Measurements from ENCODE around the gene HDAC4.

HDAC4 gene

DNA sequence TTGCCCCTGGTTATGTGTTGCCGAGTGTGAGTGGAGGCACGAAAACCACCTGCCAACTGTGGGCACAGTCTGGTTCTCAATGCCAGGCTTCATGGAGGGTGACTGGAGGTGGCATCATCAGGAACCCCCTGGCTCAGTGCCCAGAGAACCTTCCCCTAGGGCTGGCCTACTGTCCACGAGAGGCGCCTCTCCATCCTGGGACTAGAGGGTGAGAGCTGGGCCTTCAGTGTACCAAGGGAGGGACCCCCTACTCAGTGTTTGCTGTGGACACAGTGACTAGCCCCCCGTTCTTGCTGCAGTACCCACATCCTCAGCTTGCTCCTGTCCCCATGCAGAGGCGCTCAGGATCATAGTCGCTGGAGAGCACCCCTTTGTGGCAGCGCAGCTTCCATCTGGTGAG lies 202.6 kb downstream of the HDAC4 start:
- DNase-seq, result no peak

DNA sequence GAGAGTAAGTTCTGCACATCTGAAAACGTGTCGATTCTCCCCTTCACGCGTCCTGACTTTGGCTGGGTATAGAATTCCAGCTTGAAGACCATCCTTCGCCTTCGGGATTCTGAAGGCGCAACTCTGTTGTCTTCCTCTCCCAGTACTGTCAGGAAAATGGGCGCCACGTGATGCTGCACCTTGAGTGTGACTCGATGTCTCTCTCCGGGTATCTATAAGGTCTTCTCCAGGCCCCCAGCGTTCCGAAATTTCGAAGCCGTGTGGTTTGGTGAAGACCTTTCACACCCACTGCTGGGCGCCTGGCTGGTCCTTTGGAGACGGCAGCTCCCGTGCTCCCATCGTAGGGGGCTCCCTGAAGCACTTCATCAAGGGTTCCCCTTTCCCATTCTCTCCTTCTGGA lies 203.7 kb downstream of the HDAC4 start:
- DNase-seq, result no peak

DNA sequence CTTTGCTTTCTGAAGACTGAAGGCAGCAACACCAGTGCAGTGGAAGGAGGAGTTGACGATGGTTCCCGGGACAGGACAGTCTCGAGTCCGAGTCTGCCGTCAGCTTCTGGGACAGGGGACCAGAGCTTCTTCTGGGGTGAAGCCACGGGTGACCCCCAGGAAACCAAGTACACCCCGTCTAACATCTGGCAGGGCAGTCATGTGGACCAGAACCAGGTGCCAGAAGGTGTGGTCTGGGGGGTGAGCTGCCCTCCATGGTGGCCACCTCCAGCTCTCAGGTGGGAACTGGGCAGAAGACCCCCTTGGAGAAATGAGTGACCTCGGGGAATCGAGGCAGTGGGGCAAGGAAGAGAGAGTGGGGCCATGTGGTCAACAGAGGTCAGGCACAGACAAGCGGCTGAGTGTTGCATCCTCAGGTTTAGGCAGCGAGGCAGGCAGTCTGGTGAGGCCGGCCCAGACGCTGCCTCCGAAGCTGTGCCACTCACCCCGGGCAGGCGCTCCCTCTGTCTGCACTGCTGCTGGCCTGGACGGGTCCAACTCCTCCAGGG lies 204.3 kb downstream of the HDAC4 start:
- no peak for DNase-seq

DNA sequence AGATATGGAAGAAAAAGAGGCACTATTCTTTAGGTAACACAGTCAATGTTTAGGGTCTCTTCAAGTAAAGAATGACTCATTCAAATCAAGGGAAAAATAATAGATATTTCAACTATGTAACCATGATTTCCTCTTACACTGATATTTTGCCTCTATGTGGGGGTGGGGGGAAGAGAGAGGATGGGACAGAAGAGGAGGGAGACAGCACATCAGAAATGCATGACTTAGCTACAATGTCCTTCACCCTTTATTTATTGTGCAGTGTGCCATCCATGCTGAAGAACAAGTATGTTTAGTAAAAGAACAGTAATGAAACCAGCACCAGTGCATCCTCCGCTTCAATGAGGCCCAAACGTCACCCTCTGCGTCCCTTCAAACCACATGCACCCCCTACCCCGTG lies 204.8 kb downstream of the HDAC4 start:
- no peak for DNase-seq

DNA sequence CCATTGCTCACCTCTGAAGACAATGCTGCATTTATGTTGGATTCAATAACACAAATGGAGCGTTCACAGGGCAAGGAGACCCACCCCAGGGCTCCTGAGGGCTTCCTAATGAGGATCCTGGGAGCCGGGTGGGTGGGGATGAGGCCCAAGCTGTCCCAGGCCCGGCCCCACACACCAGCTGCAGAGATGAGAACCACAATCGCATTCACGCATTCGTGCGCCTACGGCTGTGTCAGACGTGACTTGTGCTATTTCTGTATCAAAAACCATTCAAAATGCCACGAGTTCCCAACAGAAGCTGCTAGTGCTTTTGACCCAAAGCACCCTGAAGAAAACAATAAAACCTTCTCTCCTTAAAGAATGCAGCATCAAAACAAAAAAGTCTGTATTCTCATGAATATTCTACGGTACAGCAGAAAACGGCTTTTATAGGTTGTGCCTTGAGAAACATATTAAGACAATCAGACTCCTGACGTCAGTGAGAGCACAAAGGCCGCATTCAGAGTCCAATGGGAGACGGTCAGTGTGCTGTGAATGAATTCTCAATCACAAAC lies 205.4 kb downstream of the HDAC4 start:
- DNase-seq, result no peak

DNA sequence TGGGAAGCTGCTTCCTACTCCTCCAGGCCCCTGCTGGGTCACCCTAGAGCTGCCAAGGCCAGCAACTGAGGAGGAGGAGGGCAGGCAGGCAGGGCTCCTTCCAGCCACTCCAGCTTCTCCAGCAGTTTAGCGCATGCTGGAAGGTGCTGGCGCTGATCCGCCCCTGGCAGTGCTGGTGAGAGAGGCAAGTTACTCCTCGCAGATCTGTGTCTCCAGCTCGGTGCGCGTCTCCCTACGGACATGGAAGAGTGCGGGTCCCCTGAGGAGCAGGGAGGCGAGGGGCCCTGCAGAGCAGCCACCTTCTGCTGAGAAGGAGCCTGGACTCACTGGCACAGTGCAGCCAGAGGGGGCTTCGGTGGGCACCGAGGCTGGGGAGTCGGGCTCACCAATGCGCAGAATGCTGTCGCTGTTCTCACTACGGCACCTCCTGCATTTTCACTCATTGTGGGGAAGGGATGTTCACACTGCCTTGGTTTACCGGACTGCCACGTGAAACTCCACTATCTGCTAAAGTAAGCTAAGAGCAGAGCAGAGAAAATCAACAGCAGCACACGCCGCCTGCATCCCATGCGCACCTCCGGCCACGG lies 206.0 kb downstream of the HDAC4 start:
- no peak for DNase-seq

DNA sequence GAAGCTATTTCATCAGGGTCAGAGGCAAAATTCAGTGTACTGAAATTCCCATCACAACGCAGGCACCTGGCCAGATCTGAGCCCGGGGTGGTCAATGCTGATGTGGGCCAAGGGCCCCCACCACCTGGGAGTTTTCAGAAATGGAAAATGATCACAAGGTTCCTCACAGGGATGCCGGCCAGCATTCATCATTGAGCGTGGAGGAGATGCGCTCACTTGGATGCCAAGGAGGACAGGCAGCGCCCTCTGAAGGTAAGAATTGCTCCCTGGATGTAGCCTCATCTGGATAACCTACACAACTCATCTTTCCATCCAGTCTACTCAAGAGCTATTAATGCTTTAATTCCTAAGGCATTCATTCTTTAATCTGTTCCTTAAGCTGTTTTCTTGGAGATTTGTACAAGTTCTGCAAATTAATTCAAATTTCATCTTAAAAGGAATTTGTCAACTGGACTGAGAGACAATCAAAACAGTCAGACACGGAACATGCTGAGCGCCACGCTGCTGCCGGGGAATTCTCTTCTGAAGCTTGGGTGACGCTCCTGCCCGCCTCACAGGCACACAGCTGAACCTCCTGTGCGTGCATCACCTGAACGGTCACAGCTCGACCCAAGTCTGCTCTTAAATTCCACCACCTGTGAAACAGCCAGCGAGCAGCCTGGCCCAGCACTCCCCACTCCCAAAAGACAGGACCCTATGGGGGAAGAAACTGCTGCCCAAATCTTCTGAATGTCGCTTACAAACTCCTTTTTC lies 206.7 kb downstream of the HDAC4 start:
- no peak for DNase-seq

DNA sequence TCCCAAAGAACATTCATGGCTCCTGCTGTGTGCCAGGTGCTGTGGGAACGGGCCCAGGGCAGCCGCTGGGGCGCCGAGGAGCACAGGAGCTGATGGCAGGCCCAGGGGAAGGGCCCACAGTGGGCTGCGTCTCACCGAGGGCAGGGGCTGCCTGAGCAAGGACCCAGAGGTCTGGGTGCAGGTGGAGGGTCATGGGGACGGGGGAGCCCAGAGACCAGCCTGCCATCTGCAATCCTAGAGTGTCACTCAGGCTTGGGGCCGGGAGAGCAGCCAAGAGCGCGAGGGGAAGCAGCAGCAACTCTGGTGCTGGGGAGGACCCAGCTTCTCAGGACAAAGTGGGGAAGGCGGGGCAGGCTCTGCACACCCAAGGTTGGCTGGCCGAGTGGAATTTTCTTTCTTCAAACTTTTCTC lies 207.4 kb downstream of the HDAC4 start:
- no peak for DNase-seq

DNA sequence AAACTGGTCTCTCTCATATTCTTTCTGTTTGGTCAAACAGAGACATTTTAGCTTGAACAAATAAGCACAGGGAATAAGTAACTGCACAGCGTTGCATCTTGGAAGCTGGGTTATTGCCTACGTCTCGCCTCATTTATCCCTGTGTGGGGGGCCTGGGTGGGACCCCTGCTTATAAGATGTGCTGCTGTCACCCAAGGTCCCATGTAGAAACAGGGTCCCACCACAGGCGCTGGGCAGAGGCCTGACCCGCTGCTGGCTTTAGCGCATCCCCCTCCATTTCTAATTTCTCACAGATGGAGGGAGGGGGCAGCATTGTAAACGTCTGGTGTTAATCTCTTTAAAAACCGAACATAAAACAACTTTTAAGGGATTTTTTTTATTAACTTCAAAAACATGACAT lies 207.8 kb downstream of the HDAC4 start:
- DNase-seq, result no peak

DNA sequence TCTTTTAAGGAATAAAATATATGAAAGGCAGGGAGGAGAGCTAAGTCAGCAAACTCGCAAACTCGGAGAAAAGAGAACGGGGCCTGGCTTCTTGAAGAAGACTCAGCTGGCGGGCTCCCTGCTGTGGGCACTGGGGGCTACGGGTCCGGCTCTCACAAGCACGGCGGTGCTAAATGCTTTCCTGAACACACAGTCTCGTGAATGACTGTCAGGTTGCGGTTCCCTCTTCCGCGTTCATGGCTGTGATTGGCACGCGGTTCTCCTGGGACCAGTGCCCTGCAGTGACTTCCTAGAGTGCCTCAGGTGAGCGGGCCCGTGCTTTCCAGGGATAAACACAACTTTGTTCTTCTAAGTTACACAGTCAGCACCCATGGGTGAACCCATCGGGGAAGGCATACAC lies 208.4 kb downstream of the HDAC4 start:
- no peak for DNase-seq

DNA sequence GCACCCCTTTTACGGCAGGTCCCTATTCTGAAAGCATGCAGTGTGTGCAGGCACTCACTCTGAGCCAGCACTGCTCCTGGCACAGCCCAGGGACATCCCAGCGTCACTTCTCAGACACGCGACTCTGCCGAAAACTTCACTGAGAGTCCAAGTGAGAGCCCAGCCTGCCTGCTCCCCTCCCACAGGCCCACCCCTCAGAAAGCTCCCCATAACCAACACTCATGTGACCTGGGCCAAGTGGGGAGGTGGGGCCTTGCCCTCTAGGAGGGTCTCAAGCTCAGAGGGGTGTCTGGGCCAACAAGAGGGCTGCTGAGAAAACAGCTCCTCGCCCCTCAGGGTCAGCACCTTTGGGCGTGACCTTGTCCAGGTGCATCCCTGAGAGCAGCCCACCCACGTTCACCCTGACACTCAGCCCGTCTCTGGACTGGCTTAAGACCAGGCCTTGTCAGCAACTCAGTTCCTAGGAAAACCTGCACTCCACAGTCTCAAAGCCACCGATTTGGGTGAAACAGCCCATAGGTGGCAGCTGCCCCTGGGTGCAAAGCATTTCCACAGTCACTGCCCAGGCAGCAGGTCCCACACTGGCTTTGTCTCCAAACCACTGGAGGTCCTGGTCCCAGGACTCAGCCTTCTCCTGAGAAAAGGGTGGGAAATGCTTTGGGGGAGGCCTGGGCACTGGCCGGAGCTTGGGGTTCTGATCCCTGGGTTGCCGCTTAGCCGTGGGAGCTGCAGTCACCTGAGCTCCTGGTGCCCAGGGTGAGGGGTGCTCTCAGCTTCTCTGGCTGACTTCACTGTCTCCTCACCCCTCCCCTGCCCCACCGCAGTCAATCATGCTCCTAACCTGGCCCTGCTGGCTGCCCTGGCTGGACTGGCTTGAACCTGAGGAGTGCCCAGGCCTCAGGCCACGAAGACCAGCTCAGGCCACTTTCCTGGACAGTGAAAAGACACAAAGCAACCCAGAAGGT lies 209.6 kb downstream of the HDAC4 start:
- DNase-seq, result no peak

DNA sequence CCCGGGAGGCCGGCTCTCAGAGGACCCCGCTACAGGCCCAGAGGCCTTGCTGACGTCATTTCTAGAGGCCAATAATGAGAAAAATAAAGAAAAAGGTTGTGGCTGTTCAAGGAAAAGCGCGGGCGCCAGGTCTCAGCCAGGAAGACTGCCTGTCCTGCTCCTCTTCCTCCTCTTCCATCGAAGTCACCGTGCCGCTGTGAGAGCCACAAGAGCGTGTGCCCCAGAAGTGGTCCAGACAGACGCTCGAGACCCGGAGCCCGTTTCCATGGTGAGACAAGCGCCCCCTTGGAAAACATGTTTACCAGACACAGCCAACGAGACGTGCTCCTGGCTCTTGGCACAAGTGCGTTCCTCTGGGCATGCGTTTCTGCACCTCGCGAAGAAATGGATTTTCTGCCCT lies 210.5 kb downstream of the HDAC4 start:
- DNase-seq, result no peak

DNA sequence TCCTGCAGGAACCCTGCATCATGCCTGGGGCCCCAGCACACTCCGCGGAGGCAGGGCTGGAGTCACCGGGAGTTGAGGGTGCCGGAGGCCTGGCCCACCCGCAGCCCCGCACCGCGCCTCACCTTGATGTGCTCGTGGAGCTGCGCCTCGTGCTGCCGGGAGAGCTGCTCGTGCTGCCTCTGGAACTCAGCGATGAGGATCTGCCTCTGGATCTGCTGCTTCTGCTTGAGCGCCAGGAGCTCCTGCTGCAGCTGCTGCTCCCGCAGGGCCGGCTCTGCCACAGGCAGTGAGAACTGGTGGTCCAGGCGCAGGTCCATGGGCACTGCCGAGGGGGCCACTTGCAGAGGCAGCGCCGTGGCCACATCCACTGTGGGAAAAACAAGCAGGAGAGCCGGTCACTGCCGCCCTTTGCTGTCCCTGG lies 211.1 kb downstream of the HDAC4 start:
- no peak for DNase-seq

DNA sequence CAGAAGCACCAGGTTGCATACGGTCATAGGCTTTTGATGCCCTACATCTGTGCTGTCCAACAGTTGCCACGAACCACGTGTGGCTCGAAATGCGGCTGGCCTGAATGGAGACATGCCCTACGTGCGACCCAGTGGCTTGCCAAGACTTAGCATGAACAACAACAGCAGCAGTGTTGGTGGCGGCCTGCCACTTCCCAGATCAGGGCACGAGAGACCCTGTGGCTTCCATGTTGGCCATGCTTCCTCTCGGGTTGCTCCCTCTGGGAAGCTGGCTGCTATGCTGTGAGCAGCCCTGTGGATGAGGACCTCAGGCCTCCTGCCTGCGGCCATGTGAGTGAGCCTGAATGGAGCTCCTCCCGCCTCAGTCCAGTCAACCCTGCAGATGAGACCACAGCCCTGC lies 212.3 kb downstream of the HDAC4 start:
- no peak for DNase-seq

DNA sequence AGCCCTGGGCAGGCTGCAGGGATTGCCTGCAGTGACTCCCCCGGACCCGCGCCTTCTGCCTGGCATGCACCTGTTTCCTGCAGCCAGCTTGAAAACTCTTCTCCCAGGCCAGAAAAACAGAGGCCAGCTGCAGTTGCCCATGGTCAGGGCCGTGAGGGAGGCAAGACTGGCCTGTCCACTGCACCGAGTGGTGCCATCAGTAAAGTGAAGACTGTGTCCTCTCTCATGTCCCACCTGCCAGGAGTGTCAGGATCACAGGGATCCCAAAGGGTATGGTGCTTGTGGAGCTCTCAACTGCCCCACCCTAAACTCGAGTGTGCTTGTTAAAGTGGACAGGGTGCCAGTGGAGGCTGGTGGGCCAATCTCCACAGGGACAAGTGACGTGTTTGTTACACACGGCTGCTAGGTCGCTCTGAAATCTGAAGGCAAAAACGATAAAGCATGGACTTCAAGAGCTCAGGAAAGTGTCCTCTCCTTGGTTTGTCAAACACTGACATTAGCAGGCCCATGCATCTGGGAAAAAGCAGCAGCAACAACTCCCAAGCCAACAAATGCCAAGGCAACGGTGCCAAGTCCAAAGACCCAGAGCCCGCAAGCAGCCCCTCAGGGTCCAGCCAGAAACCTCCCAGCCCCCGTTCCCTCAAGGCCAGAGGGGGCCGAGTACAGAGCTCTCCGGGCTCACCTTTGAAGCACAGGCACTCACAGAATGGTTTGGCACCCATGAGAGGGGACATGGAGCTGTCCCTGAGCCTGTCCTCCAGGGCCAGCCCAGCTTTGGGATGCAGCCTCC lies 213.2 kb downstream of the HDAC4 start:
- no peak for DNase-seq

DNA sequence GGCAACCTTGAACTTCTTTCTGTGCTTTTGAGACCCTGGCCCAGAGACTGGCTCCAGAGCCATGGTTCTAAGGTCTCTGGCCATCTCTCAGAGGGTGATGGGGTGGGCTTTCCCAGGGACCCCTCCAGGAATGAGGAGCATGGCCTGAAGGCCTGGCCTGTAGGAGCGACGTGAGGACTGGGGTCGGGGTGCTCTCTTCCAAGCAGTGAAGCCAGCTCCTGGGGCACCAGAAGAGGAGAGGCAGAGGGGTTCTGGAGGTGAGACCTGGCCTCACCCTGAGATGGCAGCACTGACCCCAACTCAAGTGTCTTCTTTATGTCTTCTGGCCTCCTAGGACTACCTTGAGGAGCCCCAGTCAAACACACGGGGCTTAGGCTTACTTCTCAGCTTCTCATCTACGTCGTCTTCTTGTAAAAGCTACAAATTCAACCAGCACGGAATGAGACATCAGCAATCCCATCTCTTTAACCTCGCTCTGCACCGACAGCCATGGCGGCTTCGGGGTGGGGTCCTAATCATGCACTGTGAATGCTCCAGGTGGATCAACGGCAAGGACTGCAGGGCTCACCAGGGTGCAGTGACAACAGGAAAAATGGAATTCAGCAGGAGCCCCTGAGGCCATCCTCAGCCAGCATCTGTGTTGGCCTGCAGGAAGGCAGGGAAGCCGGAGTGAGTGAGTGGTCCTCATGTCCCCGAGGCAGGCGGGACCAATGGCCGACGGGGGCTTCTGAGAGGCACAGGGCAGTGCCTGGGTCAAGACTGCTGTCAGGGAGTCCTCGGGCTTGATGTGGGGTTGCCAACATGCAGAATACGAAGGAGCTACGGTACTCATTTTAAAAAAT lies 214.1 kb downstream of the HDAC4 start:
- DNase-seq, result no peak

DNA sequence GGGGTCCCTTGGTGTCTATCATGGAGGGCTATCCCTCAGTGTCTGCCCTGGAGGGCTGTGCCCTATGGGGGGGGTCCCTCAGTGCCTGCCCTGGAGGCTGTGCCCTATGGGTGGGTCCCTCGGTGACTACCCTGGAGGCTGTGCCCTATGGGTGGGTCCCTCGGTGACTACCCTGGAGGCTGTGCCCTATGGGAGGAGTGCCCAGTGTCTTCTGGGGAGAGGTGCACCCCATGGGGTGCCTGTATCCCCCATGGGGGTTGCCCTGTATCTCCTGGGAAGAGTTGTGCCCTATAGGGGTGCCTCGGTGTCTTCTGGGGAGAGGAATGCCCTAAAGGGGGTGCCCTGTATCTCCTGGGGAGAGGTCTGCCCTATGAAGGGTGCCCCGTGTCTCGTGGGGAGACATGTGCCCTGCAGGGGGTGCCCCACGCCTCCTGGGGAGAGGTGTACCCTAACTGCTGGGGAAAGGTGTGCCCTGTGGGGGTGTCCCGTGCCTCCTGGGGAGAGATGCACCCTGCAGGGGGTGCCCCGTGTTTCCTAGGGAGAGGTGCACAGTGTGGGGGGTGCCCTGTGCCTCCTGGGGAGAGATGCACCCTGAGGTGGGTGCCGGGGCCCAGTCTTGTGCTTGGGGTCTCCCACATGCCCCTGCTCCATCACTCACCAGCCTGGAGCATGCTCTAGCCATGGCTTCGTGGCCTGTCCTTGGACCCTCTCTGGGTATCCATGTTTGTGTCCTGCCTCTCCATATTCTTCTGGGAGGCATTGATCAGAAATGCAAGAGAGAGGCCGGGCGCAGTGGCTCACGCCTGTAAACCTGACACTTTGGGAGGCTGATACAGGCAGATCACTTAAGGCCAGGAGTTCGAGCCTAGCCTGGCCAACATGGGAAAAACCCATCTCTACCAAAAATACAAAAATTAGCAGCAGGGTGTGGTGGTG lies 215.6 kb downstream of the HDAC4 start:
- DNase-seq, result no peak

DNA sequence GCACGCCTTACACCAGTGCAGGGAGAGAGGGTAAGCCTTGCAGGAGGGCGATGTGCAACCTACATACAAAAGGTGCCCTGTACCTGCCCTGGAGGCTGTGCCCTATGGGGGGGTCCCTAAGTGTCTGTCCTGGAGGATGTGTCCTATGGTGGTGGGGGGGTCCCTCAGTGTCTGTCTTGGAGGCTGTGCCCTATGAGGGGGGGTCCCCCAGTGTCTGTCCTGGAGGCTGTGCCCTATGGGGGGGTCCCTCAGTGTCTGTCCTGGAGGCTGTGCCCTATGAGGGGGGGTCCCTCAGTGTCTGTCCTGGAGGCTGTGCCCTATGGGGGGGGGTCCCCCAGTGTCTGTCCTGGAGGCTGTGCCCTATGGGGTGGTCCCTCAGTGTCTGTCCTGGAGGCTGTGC lies 216.6 kb downstream of the HDAC4 start:
- no peak for DNase-seq

DNA sequence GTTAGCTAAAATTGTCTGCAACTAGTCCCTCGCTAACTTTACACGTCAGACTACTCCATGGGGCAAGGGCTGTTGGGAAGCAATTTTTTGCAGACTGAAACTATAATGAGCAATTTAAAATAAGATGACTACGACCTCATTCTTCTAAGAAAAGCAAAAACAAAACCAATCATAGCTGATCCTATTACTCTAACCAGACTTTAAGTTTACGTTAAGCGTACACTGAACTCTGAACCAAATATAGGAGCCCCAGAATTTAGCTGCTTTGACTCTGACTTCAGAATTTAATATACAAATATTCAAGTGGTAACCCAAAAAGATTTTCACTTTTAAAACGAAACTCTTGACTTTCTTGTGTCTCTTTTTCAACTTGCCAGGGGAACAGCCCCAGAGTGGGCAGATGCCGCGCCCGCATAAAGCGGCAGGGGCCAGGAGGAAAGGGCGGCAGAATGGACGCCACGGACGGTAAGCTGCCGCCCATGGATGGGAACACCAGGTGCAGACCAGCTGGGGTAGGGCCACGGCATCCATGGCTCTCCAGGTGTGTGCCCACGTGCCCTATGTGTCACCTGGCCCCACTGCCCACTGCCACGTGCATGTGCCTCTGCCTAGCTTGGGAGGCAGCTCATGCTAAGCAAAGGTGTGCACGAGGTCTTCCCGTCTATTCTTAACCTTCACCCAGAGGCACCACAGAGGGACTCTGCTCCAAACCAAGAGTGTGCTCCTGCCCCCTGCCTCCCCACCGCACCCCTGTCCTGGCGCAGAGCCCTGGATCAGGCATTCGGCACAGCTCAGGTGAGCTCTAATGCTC lies 217.6 kb downstream of the HDAC4 start:
- no peak for DNase-seq
